T-helper 2 cell treated with Interferon-gamma antibody and Interleukin-4, amounts not matched to agents 100 ng/mL and 5 ng/mL, for 36 hours (primary cell): ENCODE data around the gene DSCAML1. TPM values are rescaled to one million over a fixed set of nuclear protein-coding genes. Genes with fewer than 3 reads are reported as not detected.
"Not testable (repeated sequence)": the region's sequence is repeated elsewhere in the genome, so short reads cannot be mapped to it uniquely, and the experiment has no call there.

Experiments
- intact Hi-C: fragments of 100-400 bp; cut with micrococcal nuclease; formaldehyde crosslinking; loops from one replicate; pipeline ENCODE4 v1.15.1; 2023
- total RNA-seq: library from RNA; stranded (reverse); gene quantifications from 2 replicates; pipeline ENCODE4 v1.2.3, GENCODE V29; 2022

The DSCAML1 gene
- total RNA-seq, 1 donor from 2014 or later = 0.05 TPM

DNA sequence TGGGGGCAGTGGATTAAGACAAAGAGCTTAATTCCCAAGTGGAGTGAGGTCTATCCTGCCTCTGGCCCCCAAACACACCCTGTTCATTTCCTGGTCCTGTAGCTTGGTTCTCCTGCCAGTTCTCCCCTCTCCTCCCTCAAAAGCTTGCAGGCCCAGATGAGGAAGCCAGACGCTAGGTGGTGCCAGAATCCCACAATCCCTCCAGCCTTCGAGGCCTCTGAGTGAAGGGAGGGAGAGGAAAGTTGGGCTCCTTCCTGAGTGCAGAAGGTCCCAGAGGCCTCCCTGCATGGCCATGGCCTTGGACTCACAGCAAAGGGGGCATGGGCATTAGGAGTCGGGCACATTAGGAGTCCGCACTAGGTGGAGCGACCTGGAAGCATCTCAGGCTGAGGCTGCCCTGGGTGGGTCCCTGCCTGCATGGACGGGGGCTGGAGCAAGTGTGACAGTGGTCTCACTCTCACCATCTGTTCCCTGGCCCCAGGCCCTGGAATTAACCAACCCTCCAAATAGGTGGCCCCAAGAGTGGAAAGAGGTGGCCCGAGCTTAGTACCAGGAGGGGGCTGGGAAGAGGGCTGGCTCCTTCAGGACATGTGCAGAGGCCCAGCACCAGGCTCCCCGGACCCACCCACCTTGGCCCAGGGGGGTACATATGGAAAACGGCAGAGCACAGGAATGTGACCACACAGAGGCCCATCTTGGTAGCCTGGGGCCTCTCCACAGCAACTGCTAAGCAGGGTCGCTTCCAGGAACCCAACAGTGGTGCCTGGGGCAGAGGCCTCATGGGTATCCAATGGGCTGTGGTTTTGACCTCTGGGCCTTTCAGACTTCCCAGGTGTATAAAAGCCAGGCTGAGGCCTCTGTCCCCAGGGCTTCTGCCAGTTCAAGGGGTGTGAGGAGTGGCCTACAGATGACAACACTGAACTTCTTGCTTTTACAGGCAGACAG, 22.4 kb upstream of the DSCAML1 start:
- intact Hi-C loops = loop anchor here (5.0 kb wide), 1 partner anchor 392 kb away; no protein-coding TSS in a partner anchor

DNA sequence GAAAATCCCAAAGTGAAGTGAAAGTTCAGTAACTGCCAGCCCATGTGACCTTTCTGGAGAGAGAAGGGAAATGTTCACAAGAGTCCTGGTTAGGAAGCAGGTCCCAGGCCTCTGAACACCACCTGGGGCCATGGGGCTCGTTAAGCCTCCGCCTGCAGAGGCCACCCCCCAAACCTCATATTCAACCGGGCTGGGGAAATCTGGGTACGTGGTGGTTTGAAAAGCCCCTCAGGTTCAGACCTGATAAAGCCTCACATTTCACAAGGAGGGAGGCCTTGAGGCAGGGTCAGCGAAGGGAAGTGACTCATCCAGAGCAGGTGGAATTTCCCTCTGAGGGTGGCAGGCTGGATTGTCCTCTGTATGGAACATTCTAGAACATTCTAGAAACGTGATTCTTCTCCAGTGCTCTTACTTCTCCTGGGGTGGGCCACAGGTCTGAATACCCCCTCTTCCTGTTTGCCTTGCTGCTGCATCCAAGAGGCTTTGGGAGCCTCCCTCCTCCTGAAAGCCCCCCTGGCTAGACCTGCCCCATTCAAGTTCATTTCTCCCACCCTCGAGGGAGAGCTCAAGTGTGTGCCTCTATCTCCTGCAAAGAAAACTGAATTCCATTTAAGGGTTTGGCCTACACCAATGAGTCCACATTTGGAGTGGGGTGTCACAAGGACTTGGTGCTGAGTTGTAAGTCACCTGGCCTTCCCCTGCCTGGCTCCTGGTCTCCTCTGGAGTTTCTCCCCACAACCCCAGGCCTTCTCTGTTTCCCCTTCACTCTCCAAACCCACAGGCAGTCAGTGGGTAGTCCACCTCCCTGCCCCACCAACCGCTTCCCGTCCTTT, 21.2 kb upstream of the DSCAML1 start:
- intact Hi-C loops = loop anchor here (5.0 kb wide), 1 partner anchor 391 kb away; no protein-coding TSS in a partner anchor

DNA sequence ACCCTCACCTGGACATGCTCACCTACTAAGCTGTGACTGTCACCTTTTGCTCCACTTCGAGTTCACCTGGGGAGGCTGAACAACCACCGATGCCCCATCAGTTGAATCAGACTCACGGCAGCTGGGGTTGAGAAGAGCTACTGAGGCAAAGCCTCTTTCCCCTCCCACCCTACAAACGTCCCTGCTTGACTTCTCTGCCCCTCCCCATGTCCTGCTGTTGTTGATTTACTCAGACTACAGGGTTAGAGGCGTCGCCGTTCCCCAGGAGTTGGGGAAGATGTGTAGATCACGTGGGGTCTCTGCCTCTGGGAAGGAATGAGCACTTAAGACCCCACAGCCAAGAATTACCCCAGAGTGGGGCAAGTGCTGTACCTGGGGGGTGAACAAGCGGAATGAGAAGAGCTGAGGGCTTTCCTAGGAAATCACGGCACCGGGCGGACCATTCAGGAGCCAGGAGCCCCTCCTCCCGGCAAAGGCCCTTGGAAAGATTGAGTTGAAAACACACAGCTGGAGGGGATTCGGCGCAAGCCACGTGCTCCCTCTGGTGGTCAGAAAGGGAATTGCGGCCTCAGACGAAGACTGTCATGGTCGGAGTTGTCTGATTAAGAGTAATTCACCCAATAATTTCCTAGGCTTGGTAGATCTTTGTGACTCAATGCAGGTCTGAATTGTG, 20.5 kb upstream of the DSCAML1 start:
- intact Hi-C loops = loop anchor here (2.0 to 5.0 kb wide), 2 partner anchors 235 to 390 kb away; no protein-coding TSS in a partner anchor

DNA sequence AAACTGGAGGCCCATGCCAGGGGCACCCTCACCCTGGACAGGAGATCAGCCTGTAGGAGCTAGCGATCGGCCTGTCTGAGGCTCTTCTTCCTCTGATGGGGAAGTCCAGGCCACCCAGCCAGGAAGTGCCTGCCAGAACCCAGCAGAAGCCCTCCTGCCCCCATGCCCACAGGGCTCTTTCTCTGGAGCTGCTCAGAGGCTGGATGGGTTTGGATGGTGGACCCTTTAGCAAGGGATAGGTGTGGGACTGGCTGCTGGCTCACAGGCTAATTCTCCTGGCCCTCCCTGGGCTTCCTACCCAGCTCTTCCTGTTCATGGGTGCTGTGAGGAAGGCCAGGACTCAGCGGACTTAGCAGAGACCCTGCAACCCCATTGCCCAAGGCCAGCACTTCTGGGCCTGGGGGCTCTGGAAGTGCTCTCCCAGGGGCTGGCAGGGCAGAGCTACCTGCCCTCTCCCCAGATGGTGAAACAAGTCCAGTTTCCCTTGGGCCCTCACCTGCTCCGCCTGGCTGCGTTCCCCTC, 19.9 kb upstream of the DSCAML1 start:
- intact Hi-C loops = loop anchor here (2.0 to 5.0 kb wide), 2 partner anchors 236 to 390 kb away; no protein-coding TSS in a partner anchor

DNA sequence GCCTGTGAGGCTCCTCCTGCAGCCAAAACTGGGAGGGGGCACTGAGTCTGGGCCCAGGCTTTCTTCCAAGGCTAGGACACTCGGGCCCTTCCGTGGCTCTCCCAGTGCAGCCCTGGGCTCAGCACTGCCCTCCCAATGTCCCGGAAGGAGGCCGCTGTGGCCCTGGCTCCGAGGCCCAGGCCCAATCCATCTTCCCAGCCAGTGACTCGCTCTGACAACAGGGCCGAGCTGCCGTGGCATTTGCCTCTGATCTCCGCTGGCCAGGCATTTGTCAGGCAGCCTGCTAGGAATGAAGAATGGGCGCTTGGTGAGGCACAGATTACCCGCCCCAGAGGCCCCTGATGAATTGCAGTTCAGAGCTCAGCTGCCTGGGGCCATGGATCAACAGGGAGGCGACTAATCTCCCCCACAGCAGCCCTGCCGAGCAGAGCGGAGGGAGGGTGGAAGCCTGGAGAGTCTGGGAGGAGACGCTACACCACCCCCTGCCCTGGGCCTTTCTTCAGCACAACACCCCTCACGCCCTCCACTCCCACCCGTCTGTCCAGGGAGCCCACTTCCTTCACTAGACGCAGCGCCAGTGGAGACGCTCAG, 19.2 kb upstream of the DSCAML1 start:
- intact Hi-C loops = loop anchor here (2.0 to 5.0 kb wide), 2 partner anchors 237 to 389 kb away; no protein-coding TSS in a partner anchor

DNA sequence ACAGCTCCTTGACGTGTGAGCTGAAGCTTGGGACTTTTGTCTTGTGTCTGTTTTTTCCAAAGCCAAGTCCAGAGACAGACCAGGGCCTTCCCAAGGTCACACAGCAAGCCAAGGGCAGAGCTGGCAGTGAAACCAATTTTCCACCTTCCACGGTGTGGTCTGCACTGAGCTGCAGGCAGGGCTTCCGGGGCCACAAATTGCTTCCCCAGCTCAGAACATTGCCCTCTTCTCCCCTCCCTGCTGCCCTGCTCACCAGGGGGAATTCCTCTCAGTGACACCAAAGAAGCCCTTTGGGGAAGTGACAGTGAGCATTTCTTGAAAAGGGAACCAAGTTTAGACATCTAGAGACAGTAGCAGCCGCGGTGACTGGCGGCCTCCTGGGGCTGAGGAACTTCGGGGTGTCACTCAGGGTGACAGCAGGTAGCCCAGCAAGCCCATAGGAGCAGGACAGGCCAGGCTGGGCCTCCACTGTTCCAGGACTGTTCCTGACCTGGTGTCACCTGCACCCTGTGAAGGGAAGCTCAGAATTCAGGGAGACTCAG, 18.3 kb upstream of the DSCAML1 start:
- intact Hi-C loops = loop anchor here (1.0 to 5.0 kb wide), 4 partner anchors 8 to 388 kb away; no protein-coding TSS in a partner anchor

DNA sequence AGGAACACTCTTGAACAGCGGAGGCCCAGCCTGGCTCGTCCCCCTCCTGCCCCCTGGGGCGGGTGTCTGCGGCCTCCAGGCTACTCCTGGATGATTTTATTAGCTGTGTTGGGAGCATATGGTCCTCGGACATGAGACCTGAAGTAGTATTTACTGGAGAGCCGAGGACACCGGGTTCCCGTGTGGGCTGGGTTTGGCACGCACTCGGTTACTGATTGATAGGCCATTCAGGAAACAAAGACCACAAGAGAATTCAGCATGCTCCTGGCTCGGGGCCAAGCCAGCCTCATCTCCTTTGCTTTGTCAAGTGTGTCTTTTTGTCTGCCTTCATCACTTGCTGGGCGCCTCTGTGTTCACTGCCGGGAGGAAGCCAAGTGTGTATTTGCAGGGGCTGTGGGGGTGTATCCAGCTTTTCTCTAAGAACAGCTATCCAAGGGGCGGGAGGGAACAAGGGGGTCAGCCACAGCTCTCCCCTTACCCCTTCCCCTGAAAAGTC, 17.8 kb upstream of the DSCAML1 start:
- intact Hi-C loops = loop anchor here (1.0 to 5.0 kb wide), 4 partner anchors 8 to 388 kb away; no protein-coding TSS in a partner anchor

DNA sequence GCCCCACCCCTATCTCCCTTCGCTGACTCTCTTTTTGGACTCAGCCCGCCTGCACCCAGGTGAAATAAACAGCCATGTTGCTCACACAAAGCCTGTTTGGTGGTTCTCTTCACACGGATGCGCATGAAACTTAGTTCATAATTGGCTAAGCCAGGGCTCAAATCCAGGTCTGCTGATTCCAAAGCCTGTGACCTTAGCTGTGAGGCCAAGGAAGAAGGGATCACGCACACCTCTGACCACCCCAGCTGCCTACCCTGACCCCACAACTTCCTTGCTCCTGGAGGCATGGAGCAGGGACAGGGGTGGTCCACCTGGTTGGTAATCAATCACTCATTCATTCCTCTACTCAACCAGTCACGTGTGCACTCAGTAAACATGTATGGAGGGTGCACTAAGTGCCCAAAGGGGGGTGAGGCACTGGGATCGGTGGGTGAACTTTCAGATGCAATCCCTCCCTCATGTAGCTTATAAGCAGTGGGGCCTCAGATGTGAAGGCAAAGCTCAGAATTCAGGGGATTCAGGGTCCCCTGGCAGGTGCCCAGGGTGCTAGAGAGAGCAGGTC, 17.3 kb upstream of the DSCAML1 start:
- intact Hi-C loops = loop anchor here (2.0 kb wide), 2 partner anchors 137 to 189 kb away; no protein-coding TSS in a partner anchor

DNA sequence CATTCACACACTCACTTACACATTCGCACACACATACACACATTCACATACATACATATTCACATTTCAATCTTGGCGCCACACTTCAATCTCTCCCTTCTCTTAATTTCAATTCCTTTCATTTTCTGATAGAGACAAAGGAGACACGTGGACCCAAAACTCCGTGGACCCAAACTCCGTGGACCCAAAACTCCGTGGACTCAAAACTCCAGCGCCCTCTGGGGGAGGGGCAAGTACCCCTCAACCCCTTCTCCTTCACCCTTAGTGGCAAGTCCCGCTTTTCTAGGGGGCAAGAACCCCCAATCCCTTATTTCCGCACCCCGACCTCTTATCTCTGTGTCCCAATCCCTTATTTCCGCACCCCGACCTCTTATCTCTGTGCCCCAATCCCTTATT, 13.0 kb upstream of the DSCAML1 start:
- intact Hi-C loops = not testable (repeated sequence)

DNA sequence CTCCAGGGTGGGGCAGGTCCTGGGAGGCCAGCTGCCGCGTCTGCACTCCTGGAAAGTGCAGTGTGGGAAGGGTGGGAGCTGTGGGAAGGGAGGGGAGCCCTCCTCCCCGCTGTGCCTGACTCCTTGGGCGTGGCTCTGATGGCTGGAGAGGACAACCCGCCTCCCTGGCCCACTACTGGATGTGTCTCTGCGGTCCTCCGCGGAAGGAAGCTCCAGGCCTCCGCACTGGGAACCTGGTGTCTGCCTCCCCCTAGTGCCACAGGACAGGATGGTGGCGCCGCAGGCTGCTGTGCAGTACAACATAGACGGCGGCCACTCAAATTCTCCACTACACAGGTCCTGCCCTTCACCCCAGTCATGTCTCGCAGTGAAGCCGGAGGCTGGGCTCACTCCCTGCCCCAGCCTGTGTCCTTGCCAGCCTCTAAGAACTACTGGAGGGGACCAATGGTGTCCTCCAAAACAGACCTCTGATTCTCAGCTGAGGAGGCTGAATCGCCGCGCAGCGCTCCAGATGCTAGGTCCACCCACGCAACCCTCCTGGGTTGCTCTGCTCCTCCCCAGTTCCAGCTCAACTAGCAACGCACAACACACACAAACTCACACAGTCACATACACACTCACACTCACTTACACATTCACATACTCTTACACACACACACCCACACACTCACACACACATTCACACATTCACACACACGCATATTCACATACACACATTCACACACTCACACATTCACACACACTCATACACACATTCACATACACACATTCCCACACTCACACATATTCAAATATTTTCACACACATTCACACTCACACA, 12.4 kb upstream of the DSCAML1 start:
- intact Hi-C loops = loop anchor here (5.0 to 10.0 kb wide), 2 partner anchors 365 to 577 kb away; partner anchors contain the start of genes PCSK7, RNF214 and SCN2B

DNA sequence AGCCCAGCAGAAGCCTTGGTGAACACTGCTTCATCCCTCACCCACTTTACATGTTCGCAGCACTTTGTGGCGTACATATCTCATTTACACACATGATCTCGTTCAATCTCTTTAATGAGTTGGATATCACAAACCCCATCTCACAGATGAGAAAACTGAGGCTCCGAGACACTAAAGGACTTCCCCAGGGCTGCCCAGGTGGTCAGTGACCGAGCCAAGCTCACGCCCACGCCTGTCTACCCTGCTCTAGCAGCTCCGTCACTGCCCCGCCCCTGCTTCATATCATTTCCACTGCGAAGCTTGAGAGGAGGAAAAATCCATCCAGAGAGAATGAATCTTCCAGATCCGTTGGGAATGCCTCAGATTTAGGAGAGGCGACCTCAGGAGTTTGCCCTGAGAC, 11.8 kb upstream of the DSCAML1 start:
- intact Hi-C loops = loop anchor here (5.0 to 10.0 kb wide), 2 partner anchors 366 to 576 kb away; partner anchors contain the start of genes PCSK7, RNF214 and SCN2B

DNA sequence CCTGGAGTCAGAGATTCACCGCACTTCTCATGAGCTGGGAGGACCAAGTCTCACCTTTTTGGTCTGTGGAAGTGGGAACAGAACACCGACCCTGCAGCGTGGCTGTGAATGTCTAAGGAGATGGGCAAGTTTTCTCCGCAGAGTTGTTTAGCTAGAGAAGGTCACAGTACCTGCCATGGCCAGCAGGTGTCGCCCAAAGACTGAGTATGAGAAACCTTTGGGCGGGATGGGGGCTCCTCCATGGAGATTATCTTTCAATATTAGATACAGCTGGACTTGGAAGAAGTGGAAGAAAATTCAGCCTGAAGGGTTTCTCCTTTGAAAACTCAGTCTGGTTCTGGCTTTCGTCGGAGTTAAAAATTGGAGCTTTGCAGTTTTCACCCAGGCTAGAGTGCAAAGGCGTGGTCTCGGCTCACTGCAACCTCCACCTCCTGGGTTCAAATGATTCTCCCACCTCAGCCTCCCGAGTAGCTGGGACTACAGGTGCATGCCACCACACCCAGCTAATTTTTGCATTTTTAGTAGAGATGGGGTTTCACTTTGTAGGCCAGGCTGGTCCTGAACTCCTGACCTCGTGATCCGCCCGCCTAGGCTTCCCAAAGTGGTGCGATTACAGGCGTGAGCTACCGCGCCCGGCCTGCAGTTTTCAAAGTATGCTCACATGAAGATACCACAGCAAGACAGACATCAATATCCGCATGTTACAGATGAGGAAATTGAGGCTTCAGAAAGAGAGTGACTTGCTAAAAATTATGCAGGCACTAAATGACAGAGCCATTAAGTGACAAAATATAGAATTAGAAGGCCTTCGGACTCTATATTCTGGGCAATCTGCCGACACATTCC, 10.7 kb upstream of the DSCAML1 start:
- intact Hi-C loops = loop anchor here (1.0 to 10.0 kb wide), 5 partner anchors 8 to 575 kb away; partner anchors contain the start of genes PCSK7, RNF214 and SCN2B

DNA sequence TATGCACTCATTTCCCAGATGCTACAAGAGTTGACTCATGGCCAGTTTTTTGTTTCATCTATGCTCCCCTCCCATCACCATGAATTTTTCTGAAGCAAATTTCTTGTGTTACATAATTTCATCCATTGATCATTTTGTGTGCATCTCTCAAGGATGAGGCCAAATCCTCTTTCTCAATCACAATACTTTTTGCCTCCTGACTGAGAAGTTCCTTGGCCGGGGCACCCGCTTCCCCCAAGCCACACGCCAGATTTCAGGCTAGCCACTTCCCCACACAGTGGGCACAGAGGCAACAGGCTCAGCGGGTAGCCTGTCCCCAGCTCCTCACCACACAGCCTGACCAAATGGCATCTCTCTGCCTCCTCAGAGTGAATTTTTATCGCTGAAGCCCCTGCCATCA, 9.8 kb upstream of the DSCAML1 start:
- intact Hi-C loops = loop anchor here (1.0 to 10.0 kb wide), 5 partner anchors 8 to 575 kb away; partner anchors contain the start of genes PCSK7, RNF214 and SCN2B

DNA sequence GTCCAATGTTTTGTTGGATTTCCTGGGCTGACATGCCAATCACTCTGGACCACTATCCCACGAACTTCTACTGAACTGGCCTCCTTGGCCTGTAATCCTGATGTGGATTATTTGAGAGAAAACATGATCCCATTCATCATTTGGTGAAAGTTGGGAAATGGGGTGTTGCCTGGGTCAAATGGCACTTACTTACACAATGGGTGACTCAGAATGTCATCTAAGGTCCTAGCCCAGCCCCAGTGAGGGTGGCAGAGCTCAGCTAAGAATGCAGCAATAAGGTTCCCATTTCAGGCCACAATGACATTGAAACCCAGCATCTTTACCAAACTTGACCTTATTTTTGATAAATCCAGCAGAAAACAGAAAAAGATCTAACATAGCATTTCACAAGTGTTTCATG, 8.0 kb upstream of the DSCAML1 start:
- intact Hi-C loops = loop anchor here (5.0 to 10.0 kb wide), 2 partner anchors 370 to 573 kb away; partner anchors contain the start of genes PCSK7, RNF214 and SCN2B

DNA sequence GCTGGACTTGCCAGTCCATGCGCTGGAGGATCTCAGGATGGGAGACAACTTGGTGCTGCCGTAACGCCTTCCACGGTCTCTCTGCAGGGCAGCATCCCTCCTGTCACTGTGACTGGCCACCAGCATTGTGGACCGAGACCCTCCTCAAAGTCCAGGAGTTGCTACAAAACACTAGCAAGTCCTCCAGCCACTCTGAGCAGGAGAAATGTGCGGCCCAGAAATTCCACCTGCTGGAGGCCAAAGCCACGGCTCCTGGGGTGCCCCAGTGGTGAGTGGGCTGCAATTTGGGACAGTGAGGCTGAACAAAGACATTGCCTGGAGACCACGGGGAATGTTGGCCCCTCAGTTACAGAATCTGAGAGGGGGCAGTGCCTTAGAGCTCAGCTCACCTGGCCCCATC, 6.9 kb upstream of the DSCAML1 start:
- intact Hi-C loops = loop anchor here (10.0 kb wide), 1 partner anchor 371 kb away; the partner anchor contains the start of gene SCN2B

DNA sequence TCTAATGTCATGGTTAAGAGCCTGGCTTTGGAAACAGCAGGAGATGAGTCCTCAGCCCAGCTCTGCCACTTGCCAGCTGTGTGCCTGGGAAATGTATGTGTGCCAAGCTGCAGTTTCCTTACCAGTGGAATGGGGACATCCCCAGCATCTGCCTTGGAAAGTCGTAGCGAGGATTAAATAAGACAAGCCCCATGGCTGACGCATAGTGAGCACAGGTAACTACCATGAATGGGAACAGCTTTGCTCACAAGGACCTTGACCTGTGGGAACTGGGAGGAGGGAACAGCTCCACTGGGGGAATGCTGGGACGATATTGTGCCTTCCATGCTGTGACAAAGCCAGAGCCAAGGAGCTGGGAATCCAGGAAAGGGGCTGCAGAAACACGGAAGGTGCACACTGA, 2.6 kb upstream of the DSCAML1 start:
- intact Hi-C loops = loop anchor here (10.0 kb wide), 1 partner anchor 375 kb away; the partner anchor contains the start of gene SCN2B

DNA sequence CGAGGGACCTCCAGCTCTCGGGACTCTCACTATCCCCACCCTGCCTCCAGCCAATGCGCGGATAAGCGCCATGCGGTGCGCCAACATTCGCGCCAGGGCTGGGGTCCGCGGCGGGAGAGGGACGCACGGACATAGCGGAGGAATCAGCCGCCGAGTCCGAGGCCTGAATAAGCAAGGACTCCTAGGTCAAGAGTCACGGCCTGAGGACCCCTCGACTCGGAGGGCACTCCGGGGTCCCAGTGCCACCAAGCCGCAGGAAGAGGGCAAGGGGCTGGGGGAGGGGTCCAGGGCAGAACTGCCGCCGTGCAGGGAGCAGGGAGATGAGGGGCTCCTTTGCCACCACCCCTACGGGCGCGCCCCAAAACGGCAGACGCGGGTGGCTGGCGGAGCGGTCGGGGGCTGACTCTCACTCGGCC, 552 bp downstream of the DSCAML1 start:
- intact Hi-C loops = no loop called here
